ENCODE measurements around the gene KLRC3.

DNA sequence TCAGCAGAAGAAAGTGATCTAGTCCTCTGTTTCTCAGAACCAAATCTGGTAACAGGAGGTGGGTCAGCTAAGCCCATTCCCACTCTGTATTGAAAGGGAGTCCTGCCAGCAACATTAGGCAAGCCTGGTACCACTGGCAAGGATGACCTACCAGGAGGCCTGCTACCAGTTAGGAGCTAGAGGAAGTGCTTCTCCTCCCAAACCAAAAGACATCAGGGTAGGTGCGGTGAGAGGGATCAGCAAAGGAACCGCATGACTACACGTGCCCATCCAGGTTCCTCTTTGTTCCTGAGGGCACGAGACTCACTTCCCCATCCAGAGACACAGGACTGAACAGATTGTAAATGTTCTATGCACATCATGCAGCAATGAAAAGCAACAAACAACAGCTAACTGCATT, 13.7 kb downstream of the KLRC3 start:
- TF ChIP-seq CTCF (IDR thresholded peaks at IDR 0.05) (no peak), ZFX (IDR thresholded peaks at IDR 0.05; ENCODE audit: borderline replicate concordance) (no peak)

Data from 22Rv1 (cell line).